Naive thymus-derived CD4-positive, alpha-beta T cell (primary cell): ENCODE data around the gene TBC1D10A. TPM values are rescaled to one million over a fixed set of nuclear protein-coding genes. Genes with fewer than 3 reads are reported as not detected.

Experiments used
- ATAC-seq: fragments of 150-1000 bp; cut with Tn5 transposase; 2 replicates; pipeline ENCODE4 v1.10.0; 2021; ENCODE audit warnings: mild to moderate bottlenecking, moderate library complexity
- CTCF ChIA-PET: fragments of 350-600 bp; sonication (Branson Sonifier 250); formaldehyde crosslinking; loops from one replicate; lab custom pipeline; 2021; ENCODE audit warnings: antibody characterized with exemption; lab: Charles Lee
- POLR2A ChIA-PET: fragments of 350-600 bp; sonication (Branson Sonifier 250); formaldehyde crosslinking; loops from one replicate; lab custom pipeline; 2021; ENCODE audit warnings: antibody characterized with exemption, inconsistent platforms; lab: Charles Lee
- DNase-seq, 9 donors: peaks; one replicate each; pipeline versions ENCODE4 v3.0.0 to v3.0.0-alpha.2; 2020 to 2022; ENCODE audit warnings: mixed read lengths in 1 of 9
- H3K27ac ChIP-seq: one replicate; pipeline ENCODE4 v1.7.0; 2013; ENCODE audit warnings: mild to moderate bottlenecking, low read depth, low read length, moderate library complexity
- H3K27me3 ChIP-seq, 2 donors: one replicate each; pipeline ENCODE4 v1.7.0; 2013; ENCODE audit warnings: low read length in 2 of 2, mild to moderate bottlenecking in 2 of 2, moderate library complexity in 2 of 2; ENCODE audit not compliant: control insufficient read depth in 2 of 2, insufficient read depth in 2 of 2
- H3K36me3 ChIP-seq, 3 experiments: 1 replicate in 2 of 3; 2 replicates in 1 of 3; pipeline ENCODE4 v1.7.0; 2013; ENCODE audit warnings: low read length in 3 of 3, mild to moderate bottlenecking in 3 of 3, moderate library complexity in 1 of 3; ENCODE audit not compliant: insufficient read depth in 3 of 3, control insufficient read depth in 2 of 3
- H3K4me1 ChIP-seq, 2 donors: one replicate each; pipeline ENCODE4 v1.7.0; 2013; ENCODE audit warnings: low read length in 2 of 2, mild to moderate bottlenecking in 2 of 2, moderate library complexity in 1 of 2; ENCODE audit not compliant: control insufficient read depth in 2 of 2, insufficient read depth in 2 of 2
- H3K4me3 ChIP-seq: 2 replicates; pipeline ENCODE4 v1.7.0; 2013; ENCODE audit warnings: mild to moderate bottlenecking, low read length
- H3K9me3 ChIP-seq, 3 experiments: 1 replicate in 2 of 3; 2 replicates in 1 of 3; pipeline ENCODE4 v1.7.0; 2013; ENCODE audit warnings: low read length in 3 of 3; ENCODE audit not compliant: control insufficient read depth in 2 of 3
- H3K27ac Mint-ChIP-seq, 9 donors: one replicate each; pipeline ENCODE4 v1.8.0; 2020 to 2022; ENCODE audit warnings: mixed read lengths in 9 of 9, mild to moderate bottlenecking in 8 of 9, moderate library complexity in 5 of 9, inconsistent platforms in 2 of 9
- H3K27me3 Mint-ChIP-seq, 5 donors: one replicate each; pipeline ENCODE4 v1.8.0; 2021 to 2022; ENCODE audit warnings: mixed read lengths in 5 of 5, mild to moderate bottlenecking in 1 of 5
- H3K36me3 Mint-ChIP-seq, 5 donors: one replicate each; pipeline ENCODE4 v1.8.0; 2020 to 2022; ENCODE audit warnings: mixed read lengths in 5 of 5, mild to moderate bottlenecking in 3 of 5, inconsistent platforms in 1 of 5
- H3K4me1 Mint-ChIP-seq, 7 donors: one replicate each; pipeline ENCODE4 v1.8.0; 2020 to 2022; ENCODE audit warnings: mixed read lengths in 7 of 7, mild to moderate bottlenecking in 3 of 7, inconsistent platforms in 1 of 7
- H3K4me3 Mint-ChIP-seq, 10 donors: one replicate each; pipeline ENCODE4 v1.8.0; 2020 to 2022; ENCODE audit warnings: mild to moderate bottlenecking in 10 of 10, mixed read lengths in 10 of 10, moderate library complexity in 6 of 10, inconsistent platforms in 2 of 10
- H3K9me3 Mint-ChIP-seq, 11 donors: one replicate each; pipeline ENCODE4 v1.8.0; 2020 to 2022; ENCODE audit warnings: mixed read lengths in 11 of 11, mild to moderate bottlenecking in 4 of 11, inconsistent platforms in 1 of 11, moderate library complexity in 1 of 11
- intact Hi-C, 2 donors: fragments of 100-400 bp; cut with micrococcal nuclease; formaldehyde crosslinking; loops; one replicate each; pipeline ENCODE4 v1.15.1; 2023
- polyA plus RNA-seq, 2 donors: library from polyadenylated mRNA; unstranded; fragments of 300-500 nt; fragmentation: Illumina TruSeq; gene quantifications; one replicate each; pipeline ENCODE4 v1.2.3, GENCODE V29; 2021
- total RNA-seq, 6 experiments: library from RNA in 5 of 6; stranded (reverse) in 5 of 6; gene quantifications; 1 replicate in 5 of 6; 2 replicates in 1 of 6; pipeline ENCODE4 v1.2.3 and lab custom pipeline; 2021 to 2026

Gene TBC1D10A
- total and polyA plus RNA-seq, 7 experiments from 2014 or later: 47.2 to 84.7 (median 70.9) TPM

GRCh38 chr22:30287648-30288418 is 38.9 kb downstream of the TBC1D10A start:
- Mint-ChIP-seq H3K4me3 (peak overlapping the region; percentile 82 to 93 (median 88)), H3K36me3 (peaks cover 0 to 9% (median 8%) of the 10 kb centered on the region in 5 donors), H3K4me1 (peaks cover 17 to 51% (median 36%) of the 10 kb centered on the region in 7 donors), H3K27ac (peak overlapping the region; percentile 74 to 96 (median 91)), H3K9me3 (no peaks in the 10 kb centered on the region), H3K27me3 (no peaks in the 10 kb centered on the region)
- DNase-seq: peak; percentile 70 to 91 (median 88)
- Histone ChIP-seq H3K9me3 (no peaks in the 10 kb centered on the region), H3K27me3 (no peaks in the 10 kb centered on the region), H3K4me3 (peak overlapping the region; percentile 80), H3K36me3 (peaks cover 0 to 34% (median 10%) of the 10 kb centered on the region in 3 experiments), H3K4me1 (peaks cover 27 to 28% of the 10 kb centered on the region in 2 donors), H3K27ac (peak overlapping the region; percentile 75)
- ChIA-PET CTCF (interaction anchor here (0.6 to 8.8 kb wide), 37 partner anchors 8 to 197 kb away, joined by 3 to 157 read pairs (median 6); partner anchors contain the start of genes CCDC157, MTFP1, OSM and RNF215), POLR2A (interaction anchor here (0.6 to 32.8 kb wide), 12 partner anchors 12 to 1386 kb away, joined by 3 to 1265 read pairs (median 10); partner anchors contain the start of genes CCDC157, OSM, RNF215 and SEC14L2)
- ATAC-seq: peak; percentile 66
- intact Hi-C loops: loop anchor here (1.0 to 5.0 kb wide), 8 partner anchors 25 to 794 kb away; partner anchors contain the start of genes RNF215 (in 2 of the 2), SMTN (in 1 of the 2), UQCR10 (in 1 of the 2) and ZMAT5 (in 1 of the 2)

DNA sequence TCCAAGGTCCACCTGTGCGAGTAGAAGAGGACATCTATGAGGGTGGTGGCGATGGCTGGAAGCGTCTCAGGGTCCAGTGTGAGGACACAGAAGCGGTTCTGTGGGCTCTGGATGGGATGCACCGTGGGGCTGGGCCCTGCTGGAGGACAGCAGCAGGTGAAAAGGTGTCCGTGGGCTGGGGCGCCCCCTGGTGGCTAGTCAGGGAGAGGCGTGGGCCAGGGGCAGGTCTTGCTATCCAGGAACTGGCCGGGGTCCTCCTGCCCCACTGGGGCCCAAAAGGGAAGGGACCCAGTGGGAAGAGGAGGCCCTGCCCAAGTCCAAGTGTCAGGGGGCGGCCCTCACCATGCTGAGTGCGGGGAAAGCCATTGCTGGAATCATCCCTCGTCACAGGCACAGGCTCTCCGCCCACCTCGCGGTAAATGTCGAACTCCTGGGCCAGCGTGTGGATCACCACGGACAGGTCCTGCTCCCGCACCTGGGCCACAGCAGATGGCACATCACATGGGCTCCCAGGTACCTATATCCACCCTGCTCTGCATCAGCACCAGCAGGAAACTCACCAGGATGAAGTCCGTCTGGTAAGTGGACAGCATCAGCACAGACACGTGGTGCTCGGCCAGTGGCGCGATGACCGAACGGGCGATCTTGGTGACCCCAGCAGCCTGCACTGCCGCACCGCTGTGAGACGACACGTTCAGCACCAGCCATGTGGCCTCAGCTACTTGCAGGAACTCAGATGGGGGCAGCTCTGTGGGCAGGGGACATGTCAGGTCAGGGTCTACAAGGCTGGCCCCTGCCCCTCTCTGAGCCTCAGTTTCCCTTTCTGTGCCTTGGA is 39.7 kb downstream of the TBC1D10A start:
- Mint-ChIP-seq H3K9me3 (no peaks in the 10 kb centered on the region), H3K27me3 (no peaks in the 10 kb centered on the region), H3K36me3 (peaks cover 0 to 12% (median 7%) of the 10 kb centered on the region in 5 donors), H3K27ac (peak overlapping the region in 5 of 9 donors; percentile 70 to 95 (median 74)), H3K4me1 (peaks cover 17 to 57% (median 40%) of the 10 kb centered on the region in 7 donors), H3K4me3 (peak overlapping the region in 1 of 10 donors; percentile 33)
- Histone ChIP-seq H3K4me1 (peaks cover 27 to 35% of the 10 kb centered on the region in 2 donors), H3K27me3 (no peaks in the 10 kb centered on the region), H3K9me3 (no peaks in the 10 kb centered on the region), H3K4me3 (no peak overlapping the region), H3K36me3 (peaks cover 0 to 26% (median 5%) of the 10 kb centered on the region in 3 experiments), H3K27ac (no peak overlapping the region)
- peak; percentile 71 to 93 (median 85) for DNase-seq
- ChIA-PET POLR2A (interaction anchor here (0.6 to 32.8 kb wide), 10 partner anchors 11 to 1387 kb away, joined by 3 to 1265 read pairs (median 16); partner anchors contain the start of genes CCDC157, OSM, RNF215 and SEC14L2), CTCF (interaction anchor here (0.6 to 8.8 kb wide), 32 partner anchors 7 to 199 kb away, joined by 3 to 157 read pairs (median 6); partner anchors contain the start of genes CCDC157, MTFP1, OSM and RNF215)
- peak; percentile 41 for ATAC-seq
- intact Hi-C loops: loop anchor here (1.0 to 5.0 kb wide), 5 partner anchors 24 to 795 kb away; partner anchors contain the start of genes RNF215 (in 2 of the 2) and SMTN (in 1 of the 2)

DNA sequence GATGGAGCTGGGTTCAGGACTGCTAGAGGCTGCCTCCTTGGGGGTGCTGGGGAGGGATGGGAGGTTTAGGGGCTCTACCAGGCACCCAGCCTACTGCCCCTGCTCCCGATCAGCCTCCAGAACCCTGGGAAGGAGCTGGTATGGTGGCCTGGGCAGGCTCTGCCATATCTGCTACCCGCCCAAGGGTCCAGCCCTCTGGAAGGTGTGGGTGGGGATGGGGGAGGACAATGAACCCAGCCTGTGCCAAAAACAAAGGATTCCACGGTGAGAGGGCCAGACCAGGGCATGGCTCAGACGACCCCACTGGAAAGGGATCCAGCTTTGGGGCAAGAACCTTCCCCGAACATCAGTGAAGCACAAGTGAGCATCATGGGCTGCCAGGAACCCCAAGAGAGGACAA is 40.4 kb downstream of the TBC1D10A start:
- Histone ChIP-seq H3K27ac (no peak overlapping the region), H3K4me3 (no peak overlapping the region), H3K27me3 (no peaks in the 10 kb centered on the region), H3K36me3 (peaks cover 0 to 19% (median 0%) of the 10 kb centered on the region in 3 experiments), H3K4me1 (peaks cover 27 to 35% of the 10 kb centered on the region in 2 donors), H3K9me3 (no peaks in the 10 kb centered on the region)
- ATAC-seq (no peak), DNase-seq (no peak)
- Mint-ChIP-seq H3K4me1 (peaks cover 17 to 60% (median 36%) of the 10 kb centered on the region in 7 donors), H3K9me3 (no peaks in the 10 kb centered on the region), H3K4me3 (peak overlapping the region in 1 of 10 donors; percentile 33), H3K27me3 (no peaks in the 10 kb centered on the region), H3K36me3 (peaks cover 0 to 14% (median 7%) of the 10 kb centered on the region in 5 donors), H3K27ac (peak overlapping the region in 2 of 9 donors; percentile 52 to 71)
- CTCF ChIA-PET: interaction anchor here (0.8 to 8.8 kb wide), 14 partner anchors 9 to 558 kb away, joined by 3 to 85 read pairs (median 4); partner anchors contain the start of genes OSM and RNF215
- POLR2A ChIA-PET: interaction anchor here (0.8 to 32.8 kb wide), 3 partner anchors 23 to 591 kb away, joined by 3 to 1265 read pairs (median 6); partner anchors contain the start of gene TBC1D10A
- intact Hi-C loops: loop anchor here (1.0 to 5.0 kb wide), 2 partner anchors 23 to 796 kb away; partner anchors contain the start of gene SMTN (in 1 of the 2)

DNA sequence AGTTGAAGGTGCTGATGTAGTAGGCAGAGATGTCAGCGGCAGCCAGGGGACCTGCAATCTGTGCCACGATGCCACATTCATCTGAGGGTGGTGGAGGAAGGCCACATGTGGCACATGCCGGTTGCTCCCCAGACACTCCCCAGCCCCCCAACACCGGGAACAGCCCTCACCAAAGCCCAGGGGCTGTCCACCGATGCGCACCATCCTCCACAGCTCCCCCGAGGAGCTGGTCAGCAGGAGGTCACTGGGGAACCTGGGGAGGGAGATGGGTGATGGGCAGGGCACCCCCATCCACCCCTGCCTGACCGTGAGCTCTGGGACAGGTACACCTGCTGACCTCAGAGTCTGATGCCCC is 40.9 kb downstream of the TBC1D10A start:
- Mint-ChIP-seq H3K36me3 (peaks cover 0 to 14% (median 7%) of the 10 kb centered on the region in 5 donors), H3K4me3 (no peak overlapping the region), H3K9me3 (no peaks in the 10 kb centered on the region), H3K27me3 (no peaks in the 10 kb centered on the region), H3K27ac (no peak overlapping the region), H3K4me1 (peaks cover 17 to 55% (median 32%) of the 10 kb centered on the region in 7 donors)
- intact Hi-C loops: loop anchor here (1.0 to 5.0 kb wide), 2 partner anchors 23 to 796 kb away; partner anchors contain the start of gene SMTN (in 1 of the 2)
- no peak overlapping the region for H3K27ac ChIP-seq
- ChIA-PET CTCF (interaction anchor here (0.8 to 8.8 kb wide), 14 partner anchors 9 to 558 kb away, joined by 3 to 85 read pairs (median 4); partner anchors contain the start of genes OSM and RNF215), POLR2A (interaction anchor here (0.8 to 32.8 kb wide), 4 partner anchors 16 to 590 kb away, joined by 3 to 1265 read pairs (median 5); partner anchors contain the start of gene TBC1D10A)
- no peak overlapping the region for H3K4me3 ChIP-seq
- H3K9me3 ChIP-seq: no peaks in the 10 kb centered on the region
- ATAC-seq (no peak), DNase-seq (no peak)
- peaks cover 0 to 15% (median 0%) of the 10 kb centered on the region in 3 experiments for H3K36me3 ChIP-seq
- H3K27me3 ChIP-seq: no peaks in the 10 kb centered on the region
- peaks cover 26 to 32% of the 10 kb centered on the region in 2 donors for H3K4me1 ChIP-seq

DNA sequence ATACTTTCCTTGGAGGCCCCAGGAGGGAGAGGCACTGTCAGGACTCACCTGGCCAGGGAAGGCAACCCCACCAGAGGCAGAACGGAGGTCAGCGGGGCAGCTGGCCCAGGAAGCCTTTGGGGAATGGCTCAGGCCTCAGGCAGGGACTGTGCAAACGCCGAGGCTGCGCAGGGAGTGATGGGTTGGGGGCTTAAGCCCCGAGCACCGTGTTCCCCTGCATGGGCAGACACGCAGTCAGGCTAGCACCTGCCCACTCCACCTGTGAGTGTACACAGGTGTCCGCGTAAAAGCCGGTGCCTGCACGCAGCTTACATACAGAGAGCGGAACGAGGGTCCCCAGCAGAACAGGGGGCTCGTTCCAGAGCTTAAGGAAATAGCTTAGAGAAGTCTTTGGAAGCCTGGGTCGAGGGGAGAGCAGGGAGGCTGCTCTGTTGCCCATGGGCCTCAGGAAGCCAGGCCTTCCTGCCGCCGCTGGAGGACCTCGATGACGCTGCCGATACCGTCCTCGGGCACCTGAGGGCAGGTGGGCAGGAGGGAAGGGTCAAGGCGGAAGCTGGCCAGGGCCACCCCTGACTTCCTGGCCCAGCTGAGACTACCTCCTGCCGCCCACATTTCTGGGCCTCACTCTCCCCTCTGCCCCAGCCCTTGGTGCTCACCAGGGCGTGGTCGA is 41.4 kb downstream of the TBC1D10A start:
- peaks cover 0 to 14% (median 7%) of the 10 kb centered on the region in 5 donors for H3K36me3 Mint-ChIP-seq
- POLR2A ChIA-PET: interaction anchor here (1.5 to 32.8 kb wide), 3 partner anchors 16 to 35 kb away, joined by 4 to 1265 read pairs (median 6); partner anchors contain the start of gene TBC1D10A
- H3K4me3 Mint-ChIP-seq: peak overlapping the region in 1 of 10 donors; percentile 10
- no peak for ATAC-seq
- peaks cover 21 to 27% of the 10 kb centered on the region in 2 donors for H3K4me1 ChIP-seq
- H3K27ac ChIP-seq: no peak overlapping the region
- H3K36me3 ChIP-seq: peaks cover 0 to 15% (median 0%) of the 10 kb centered on the region in 3 experiments
- DNase-seq: no peak
- intact Hi-C loops: loop anchor here in 1 of 2 donors (5.0 kb wide), 1 partner anchor 797 kb away; the partner anchor contains the start of gene SMTN
- no peaks in the 10 kb centered on the region for H3K27me3 ChIP-seq
- H3K4me1 Mint-ChIP-seq: peaks cover 15 to 52% (median 27%) of the 10 kb centered on the region in 7 donors
- no peaks in the 10 kb centered on the region for H3K9me3 ChIP-seq
- no peaks in the 10 kb centered on the region for H3K27me3 Mint-ChIP-seq
- no peak overlapping the region for H3K4me3 ChIP-seq
- CTCF ChIA-PET: interaction anchor here (0.8 to 8.8 kb wide), 11 partner anchors 8 to 559 kb away, joined by 4 to 85 read pairs (median 8); partner anchors contain the start of genes OSM and RNF215
- H3K27ac Mint-ChIP-seq: peak overlapping the region in 1 of 9 donors; percentile 82
- H3K9me3 Mint-ChIP-seq: no peaks in the 10 kb centered on the region
